Activated CD4-positive, alpha-beta T cell treated with anti-CD3 and anti-CD28 coated beads for 48 hours (primary cell): Measurements from ENCODE around the gene CSGALNACT2.
A peak's percentile ranks its signal among the peaks of the same experiment; 100 is the strongest.
"Not testable (repeated sequence)": the region's sequence is repeated elsewhere in the genome, so short reads cannot be mapped to it uniquely, and the experiment has no call there.

Source experiments
- DNase-seq: peaks from one replicate; pipeline ENCODE4 v3.0.0-alpha.2; 2020

The CSGALNACT2 gene

DNA sequence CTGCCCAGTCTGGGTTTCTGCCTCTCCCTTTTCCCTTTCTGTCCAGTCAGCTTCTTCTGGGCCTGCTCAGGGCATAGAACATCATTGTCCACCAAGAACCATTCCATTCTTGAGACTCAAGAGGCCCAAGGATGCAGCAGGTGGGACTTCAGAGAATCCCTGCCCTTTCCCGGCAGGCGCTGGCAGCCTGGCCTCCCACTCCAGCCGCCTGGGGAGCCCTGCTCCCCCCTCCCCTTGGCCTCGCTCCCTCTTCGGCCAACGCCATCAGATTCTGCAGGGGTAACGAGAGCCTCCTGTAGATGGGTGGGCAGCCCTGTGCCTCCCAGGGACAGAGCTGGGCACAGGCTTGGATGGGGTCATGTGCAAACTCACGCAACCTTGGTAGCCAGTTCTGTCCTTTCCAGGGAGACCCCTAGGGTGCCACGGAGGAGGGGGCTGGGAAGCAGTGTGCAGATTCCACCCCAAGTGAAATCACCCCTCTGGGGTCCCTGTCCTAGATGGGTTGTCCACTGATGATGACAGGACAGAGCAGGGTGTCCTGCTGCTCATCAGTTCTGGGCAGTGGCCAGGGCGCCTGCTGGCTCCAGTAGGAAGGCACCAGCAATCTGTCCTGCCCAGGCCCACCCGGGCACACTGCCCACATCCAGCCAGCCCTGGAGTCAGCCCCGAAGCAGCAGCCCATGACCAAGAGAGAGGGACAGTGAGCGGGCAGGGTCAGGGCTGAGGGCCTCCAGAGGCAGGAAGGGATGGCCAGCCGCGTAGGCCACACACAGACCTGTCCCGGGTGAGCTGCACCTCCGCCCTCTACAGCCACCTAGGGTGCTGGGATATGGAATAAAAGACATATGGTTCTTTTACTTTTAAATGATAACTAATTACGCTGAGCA, 80.9 kb downstream of the CSGALNACT2 start:
- no peak for DNase-seq

DNA sequence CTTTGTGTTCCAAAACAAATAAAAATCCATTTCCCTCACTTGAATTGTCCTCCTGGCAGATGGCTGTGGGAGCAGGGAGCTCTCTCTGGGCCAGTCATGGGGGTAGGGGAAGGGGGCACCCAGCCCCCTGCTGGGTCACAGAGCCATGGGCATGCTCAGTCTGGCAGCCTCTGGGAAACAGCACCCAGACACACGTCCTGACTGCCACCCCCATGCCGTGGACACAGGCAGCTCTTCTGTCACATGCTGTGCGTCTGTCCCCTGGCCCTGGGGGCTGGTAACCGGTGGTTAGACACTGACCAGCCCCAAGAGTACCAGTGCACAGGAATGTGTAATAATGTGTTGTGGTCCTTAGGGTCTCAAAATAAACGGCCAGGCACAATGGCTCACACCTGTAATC, 81.6 kb downstream of the CSGALNACT2 start:
- DNase-seq: no peak

DNA sequence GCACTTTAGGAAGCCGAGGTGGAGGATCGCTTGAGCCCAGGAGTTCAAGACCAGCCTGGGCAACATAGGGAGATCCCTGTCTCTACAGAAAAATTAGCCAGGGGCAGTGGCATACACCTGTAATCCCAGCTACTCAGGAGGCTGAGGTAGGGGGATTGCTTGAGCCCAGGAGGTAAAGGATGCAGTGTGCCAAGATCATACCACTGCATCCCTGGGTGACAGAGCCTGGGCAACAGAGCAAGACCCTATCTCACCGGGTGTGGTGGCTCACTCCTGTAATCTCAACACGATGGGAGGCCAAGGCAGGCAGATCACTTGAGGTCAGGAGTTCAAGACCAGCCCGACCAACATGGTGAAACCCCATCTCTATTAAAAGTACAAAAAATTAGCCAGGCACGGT, 82.0 kb downstream of the CSGALNACT2 start:
- DNase-seq: not testable (repeated sequence)

DNA sequence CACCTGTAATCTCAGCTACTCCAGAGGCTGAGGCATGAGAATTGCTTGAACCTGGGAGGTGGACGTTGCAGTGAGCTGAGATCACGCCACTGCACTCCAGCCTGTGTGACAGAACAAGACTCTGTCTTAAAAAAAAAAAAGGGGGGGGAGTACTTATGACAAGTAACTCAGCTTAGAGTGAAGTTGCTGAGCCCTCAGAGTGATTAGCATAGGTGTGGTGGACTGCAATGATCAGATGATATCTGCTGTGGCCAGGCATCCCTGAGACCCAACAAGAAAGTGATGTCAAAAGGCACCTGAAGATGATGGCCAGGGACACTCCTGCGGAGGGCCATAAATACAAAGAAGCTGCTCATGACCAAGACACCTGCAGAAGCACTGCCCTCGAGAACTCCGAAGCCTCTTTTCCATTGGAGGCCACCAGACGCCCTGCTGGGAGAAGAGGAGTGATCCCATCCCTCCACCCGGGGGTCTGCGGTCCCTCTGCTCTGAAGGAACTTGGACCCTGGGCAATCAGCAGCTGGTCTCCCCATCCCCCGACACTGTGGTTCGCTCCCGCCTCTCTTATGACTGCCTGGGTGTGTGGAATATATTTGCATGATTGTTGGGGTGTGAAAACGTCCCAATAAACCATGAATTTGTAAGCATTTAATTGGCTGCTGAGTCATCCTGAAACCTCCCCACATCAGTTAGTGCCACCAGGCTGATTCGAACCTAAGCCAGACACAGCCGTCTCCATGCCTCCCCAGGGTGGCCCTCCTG, 82.6 kb downstream of the CSGALNACT2 start:
- DNase-seq: peak; percentile 2

DNA sequence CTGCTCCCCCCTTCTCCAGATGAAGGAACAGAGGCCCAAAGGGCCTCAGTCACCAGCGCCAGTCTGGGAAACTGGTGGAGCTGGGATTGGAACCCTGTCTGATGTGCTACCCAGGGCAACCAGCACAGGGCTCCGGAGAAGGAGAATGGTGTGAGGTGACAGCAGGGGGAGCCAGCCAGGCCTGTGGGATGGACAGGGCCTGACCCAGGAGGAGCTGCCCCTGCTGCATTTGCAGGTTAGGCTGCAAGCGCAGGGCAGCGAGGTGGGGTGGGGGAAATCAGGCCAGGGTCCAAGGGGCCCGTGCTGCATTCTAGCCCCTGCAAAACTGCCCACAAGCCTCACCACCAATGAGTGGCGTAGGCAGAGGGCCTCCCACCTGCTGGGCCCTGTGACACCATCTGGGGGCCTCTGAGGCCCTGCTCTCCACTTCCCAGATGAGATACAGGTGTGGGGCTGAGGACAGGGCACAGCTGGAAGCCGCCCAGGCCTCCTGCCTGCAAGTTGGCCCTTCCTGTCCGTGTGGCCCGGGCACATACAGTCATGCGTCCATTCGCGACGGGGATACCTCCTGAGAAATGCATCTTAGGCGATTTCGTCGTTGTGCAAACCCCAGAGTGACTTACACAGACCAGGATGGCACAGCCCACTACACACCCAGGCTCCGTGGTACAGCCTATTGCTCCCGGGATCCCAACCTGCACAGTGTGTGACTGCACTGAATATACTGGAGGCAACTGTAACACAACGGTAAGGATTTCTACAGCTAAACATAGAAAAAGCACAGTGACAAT, 83.4 kb downstream of the CSGALNACT2 start:
- DNase-seq: peak; percentile 1

DNA sequence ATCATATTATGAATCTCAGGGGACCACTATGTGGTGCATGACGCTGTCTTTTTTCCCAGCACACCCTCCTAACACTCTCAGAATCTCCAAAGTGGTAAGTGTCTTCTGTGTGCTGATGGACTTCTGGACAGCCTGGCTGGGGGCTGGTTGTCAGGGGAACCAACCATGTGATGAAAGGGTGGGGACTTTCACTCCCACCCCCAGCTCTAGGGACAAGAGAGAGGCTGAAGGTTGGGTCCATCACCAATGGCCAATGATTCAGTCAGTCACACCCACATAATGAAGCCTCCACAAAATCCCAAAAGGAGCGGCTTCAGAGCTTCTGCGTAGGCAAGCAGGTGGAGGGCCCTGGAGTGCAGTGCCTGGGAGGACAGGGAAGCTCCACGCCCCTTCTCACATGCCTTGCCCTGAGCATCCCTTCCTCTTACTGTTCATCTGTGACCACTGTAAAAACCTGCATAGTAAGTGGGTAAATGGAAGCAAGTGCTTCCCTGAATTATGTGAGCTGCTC, 84.0 kb downstream of the CSGALNACT2 start:
- no peak for DNase-seq

DNA sequence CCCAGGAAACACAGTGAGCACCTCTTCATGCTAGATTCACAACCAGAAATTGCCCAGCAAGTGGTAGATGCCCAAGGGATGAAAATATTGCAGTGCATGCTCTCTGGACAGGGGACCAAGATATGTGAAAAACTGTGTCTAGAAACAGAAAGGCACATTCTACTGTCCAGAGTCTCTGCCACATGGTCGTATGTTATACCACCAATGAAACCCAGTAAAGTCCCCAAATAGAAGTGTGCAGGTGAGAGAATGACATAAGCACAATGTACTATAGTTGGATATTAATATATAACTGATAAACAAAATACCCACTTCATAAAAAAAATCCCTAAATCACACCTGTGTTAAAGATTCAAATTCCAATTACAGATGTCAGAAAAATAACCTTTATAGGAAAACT, 84.8 kb downstream of the CSGALNACT2 start:
- no peak for DNase-seq

DNA sequence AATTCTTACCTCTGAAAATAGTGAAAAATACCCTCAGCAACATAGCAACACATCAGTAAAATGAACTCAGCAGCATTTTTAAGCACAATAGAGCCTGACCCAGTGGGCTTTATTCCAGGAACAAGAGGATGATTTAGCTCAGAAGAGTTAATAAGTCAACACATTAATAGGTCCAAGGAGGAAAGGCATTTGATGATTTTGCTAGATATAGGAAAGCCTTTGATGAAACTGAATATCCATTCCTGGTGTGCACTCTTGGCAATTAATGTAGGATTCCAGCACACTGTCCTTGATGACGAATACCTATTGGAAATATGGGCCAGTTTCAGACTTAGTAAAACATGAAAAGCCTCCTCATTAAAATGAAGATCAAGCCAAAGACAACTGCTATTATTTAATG, 86.1 kb downstream of the CSGALNACT2 start:
- DNase-seq: no peak

DNA sequence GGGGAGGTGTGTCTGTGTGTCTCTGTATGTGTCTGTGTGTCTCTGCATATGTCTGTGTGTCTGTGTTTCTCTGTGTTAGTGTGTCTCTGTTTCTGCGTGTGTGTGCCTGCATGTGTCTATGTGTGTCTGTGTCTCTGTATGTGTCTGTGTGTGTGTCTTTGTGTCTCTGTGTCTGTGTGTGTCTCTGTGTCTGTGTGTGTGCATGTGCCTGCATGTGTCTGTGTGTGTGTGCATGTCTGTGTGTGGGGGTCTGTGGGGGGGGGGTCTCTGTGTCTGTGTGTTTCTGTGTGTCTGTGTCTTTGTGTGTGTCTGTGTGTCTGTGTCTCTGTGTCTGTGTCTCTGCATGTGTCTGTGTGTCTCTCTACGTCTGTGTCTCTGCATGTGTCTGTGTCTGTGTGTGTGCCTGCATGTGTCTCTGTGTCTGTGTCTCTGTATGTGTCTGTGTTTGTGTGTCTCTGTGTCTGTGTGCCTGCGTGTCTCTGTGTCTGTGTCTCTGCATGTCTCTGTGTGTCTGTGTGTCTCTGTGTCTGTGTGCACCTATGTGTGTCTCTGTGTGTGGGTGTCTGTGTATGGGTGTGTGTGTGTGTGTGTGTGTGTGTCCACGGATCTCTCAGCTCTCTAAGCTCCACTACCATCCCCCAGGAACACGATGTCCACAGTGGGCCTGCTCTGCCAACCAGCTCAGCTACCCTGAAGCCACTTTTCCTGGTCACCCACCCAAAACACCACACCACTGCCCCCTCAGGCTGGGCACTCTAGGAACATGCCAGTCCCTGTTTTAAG, 87.0 kb downstream of the CSGALNACT2 start:
- DNase-seq: peak; percentile 0

DNA sequence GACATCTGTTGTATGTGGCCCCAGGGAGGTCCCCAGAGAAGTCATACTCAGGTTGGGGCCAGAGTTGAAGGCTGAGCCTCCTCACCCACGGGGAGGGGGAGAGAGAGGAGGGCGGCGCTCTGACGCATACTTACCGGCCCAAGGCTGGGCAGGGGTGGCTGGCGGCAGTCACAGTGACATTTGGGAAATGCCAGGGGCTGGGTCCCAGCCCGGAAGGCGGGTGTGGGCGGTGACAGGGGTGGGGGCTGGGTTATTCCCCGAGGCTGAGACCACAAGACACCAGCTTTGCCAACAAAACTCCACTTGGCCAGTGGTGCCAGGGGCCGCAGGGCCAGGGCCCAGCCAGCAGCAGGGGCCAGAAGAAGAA, 87.5 kb downstream of the CSGALNACT2 start:
- peak; percentile 61 for DNase-seq

DNA sequence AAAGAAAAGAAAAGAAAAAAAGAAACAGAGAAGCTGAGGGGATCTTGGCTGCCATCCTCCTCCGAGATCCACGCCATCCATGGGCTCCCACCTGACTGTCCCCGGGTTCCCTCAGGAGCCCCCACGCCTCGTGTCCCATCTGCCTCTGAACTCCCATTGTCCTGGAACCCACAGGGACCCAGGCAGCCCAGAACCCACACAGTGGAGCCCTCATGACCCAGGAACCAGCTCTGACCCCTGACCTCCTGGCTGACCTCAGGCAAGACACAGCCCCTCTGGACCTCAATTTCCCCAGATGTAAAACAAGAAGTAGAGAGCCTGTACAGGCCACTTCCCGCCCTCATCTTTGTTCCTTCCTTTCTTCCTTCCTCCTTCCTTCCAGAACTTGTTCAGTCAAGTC, 88.2 kb downstream of the CSGALNACT2 start:
- DNase-seq: peak; percentile 1

DNA sequence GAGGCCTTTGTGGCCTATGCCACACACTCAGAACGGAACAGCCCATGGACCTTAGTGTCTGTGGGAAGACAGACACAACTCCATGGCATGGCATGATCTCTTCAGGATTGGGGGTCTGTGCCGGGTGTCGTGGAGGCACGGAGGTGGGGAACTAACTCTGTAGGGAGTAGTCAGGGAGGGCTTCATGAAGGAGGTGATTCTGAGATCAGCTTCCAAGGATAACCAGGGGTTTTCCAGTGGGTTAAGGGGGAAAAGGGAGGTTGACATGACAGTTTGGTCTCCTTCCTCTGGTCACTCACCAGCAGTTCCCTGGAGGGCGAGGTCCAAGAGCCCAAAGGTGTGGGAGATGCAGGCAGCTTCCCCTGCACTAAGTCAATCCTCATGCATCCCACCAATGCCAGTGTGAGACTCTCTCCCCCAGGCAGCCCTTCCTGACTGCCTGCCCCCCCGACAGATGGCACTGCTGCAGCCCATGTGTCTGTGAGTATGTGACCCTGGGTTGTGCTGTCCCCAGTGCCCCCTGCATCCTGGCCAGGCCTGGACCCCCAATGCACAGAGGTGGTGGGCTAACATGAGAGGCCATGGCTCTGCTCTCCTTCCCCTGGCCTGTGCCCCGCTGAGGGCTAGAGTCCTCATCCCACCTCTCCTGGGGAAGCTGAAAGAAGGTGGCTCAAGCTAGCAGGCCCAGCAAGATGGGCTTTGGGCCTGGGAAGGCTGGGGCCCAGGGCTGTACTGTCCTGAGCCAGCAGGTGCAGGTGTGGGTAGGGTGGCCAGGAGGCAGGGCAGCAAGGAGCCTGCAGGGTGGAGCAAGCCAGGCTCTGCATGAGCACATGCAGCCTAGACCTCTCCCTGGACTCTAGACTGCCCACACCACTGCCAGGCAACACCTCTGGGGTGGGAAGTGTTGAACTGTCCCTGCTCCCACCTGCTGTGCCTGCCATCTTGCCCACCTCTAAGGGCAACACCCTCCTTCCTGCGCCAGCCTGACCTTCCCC, 88.9 kb downstream of the CSGALNACT2 start:
- DNase-seq: peak; percentile 2

DNA sequence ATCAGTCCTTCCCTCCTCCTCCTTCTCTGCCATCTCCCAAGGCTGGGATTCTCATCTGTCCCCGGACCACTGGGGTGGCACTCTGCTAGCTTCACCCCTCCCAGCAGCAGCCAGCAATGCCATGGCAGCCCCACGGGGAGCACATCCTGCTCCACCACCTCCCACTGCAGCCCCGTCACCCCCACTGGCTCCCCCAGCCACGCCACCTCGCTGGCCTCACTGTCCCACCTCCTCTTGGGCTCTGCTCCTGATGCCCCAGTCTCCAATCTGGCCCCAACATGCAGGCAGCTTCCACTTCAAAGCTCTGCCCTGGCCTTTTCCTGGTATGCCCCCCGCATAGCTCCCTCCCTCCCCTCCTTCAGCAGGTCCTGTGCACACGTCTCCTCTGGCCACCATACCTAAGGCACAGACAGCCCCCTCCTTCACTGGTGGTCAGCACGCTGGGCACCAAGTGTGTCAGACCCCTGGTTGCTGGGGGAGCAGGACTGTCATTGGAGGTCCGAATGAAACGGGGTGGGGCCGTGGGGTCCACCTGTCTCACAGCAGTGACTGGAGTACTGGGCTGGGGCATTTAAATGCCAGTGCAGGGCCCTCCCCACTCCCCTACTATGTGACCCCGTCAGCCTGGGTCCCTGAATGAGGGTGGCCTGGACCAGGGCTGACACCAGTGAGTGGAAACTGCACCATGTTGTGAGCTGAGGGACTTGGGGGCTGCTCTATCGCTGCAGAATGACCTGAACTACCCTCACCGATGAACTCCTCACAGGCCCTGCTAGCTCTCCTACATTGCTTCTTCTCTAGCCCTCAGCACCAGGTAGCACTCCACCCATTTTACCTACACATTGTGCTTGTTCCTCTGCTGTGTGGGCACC, 89.9 kb downstream of the CSGALNACT2 start:
- peak; percentile 2 for DNase-seq

DNA sequence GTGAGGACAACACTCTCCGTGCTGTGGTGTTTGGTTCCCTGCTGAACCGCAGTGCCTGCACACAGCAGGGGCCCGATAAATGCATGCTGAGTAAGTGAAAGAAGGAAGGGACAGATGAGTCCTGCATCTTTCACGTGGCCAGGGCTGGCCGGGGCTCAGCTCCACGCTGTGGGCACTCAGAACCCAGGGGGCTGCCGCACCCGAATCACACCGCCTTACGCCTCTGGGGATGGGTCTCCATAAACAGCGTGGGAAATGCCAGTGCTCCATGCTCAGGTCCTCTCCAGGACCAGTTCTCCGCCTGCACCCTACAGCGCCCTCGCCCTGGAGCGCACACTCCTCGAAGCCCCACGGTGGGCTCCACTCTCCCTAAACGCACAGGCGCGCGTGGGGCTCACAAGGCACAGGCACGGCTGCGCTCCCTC, 90.5 kb downstream of the CSGALNACT2 start:
- DNase-seq: peak; percentile 10

DNA sequence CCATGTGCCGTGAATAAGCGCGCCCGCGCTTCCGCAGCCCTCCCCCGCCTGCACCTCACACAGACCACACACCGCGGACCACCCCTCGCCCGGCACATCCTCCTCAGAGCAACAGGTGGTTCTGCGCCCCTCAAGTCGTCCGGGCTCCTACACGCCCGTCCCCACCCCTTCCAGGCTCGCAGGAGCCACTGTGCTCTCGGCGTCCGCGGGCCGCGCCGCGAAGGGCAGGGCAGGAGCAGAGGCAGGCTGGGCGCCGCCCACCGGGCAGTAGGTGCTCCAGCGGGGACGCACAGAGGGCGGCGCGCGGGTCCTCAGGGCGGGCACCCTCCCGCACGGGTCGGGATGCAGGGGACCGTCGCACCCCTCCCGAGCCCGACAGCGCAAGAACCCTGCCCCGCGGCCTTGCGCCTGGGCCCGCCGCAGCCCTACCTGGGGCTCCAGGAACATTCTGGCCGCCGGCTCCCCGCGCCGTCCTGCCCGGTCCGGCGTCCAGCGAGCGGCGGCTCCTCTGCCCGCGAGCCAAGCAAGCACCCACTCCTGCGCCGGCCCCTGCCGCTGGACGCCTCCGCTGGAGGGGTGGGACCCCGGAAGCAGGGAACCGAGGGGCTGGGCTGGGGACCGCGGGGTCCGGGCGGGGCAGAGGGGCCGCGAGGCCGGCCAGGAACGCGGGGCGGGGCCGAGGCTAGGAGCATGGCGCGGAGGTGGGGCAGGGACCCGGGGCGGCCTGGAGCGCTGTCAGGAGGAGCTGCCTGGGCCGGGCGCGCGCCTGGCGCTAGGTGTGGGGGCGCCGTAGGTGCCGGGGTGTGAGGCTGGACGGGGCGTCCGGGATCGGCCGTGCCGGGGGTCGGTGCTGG, 91.2 kb downstream of the CSGALNACT2 start:
- peak; percentile 30 for DNase-seq

DNA sequence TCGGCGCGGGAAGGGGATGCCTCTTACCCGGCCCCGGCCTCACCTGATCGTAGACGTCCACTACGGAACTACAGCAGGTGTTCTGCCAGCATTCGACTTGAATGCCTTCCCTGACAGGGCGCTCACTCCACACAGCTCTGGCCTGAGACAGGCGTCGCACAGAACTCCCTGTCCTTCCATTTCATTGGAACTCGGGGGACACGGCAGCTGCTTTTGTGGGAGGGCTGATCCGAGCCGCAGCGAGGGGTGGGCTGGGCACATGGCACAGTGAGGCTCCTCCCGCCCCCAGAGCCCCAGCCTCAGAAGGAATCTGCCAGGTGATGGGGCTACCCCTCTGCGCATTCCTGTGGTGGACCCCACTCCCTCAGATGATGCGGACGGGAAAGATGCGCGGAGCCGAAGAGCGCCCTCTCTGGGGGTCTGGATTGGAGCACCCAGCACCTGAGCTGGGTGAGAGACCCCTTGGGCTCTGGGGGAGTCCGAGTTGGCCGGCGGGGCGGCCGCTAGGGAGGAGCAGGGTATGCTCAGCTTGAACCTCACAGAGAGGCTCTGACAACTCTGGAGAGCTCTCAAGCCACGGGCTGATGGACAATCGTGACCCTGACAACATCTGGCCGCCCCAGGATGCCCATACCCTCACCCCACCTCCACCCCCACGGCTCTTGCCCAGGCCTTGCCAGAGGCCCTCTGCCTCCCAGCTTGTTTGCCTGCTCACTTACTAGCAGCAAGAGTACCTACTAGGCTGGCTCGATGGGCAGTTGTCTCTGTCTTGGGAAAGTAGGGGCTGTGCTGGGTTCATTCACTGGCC, 92.1 kb downstream of the CSGALNACT2 start:
- DNase-seq: peak; percentile 4

DNA sequence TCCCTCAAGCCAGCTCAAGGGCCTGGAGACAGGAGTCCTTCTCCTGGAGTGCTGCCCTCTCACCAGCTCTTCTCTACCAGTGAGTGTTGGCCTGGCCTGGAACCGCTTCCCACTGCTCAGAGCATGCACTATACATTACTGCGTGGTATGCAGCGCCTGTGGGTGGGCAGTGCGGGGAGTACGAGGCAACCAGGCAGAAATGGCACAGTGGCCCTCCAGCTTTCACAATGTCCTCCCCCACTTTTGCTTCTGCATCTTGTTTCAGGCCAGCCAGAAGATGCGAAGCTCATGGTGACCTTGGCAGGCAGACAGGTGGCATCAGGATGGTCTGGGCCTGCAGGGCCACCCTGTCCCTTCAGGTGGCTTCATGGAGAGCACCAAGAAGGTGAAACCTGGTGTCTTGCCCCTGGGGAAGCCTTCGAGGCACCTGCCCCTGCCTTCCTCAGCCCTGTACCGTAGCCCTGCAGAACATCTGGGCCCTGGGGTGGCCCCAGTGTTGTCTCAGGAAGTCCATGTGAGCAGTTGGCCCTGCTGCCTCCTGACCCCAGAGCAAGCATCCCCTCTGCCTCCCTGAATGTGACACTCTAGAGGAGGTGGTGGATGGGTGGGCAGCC, 92.8 kb downstream of the CSGALNACT2 start:
- DNase-seq: peak; percentile 4
